T follicular helper cell (primary cell): ENCODE measurements around the gene ZNF260.
A peak's percentile ranks its signal among the peaks of the same experiment; 100 is the strongest.

ENCODE experiments used
- DNase-seq: peaks from one replicate; pipeline ENCODE4 v3.0.0-alpha.2; 2020; ENCODE audit warnings: low read depth

Gene ZNF260

GRCh38 chr19:36489920-36490415, 38.1 kb downstream of the ZNF260 start:
- peak; percentile 54 for DNase-seq

DNA sequence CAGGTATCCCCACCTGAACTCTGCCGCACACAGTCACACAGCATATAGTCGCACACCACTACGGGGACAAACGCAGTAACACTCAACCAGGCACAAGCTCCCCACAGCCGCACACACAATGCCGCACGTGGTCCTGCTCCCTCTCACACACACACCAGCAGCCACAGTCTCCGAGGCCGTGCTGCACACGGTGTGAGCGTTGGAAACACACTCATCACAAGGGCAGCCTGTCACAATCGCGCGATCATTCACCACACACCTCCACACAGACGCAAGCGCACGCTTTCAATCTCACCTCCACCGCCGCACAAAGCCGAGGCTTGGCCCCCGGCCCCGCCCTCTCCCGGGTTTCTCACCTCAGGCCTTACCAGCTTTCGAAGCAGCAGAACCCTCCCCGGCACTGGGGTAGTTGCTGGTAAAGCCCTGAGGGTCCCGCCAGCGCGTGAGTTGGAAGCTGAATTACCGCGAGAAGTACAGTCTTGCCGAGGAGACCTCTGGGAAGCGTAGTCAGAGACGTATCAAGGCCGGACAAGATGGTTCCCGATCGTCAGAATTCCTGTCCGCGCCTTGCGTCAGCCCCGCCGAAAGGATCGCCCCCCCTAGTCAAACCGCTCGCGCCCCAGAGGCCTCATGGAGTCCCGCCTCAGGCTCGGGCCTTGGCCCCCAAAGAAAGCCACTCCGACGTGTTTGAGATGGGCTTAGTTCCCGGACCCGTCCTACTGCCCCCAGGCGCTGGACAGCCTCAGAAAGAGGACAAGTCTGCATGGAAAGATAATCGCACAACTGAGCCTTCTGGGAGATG, 38.8 kb downstream of the ZNF260 start, which contains the start of gene ZNF566:
Gene ZNF566, minus strand, starts transcription at position 444 of the 802 bp plus-strand sequence. CDS start 13,004 bp downstream, outside the sequence.
- DNase-seq = peak; percentile 90

GRCh38 chr19:36488846-36489117, 39.3 kb downstream of the ZNF260 start:
- no peak for DNase-seq

GRCh38 chr19:36488118-36488845, 39.8 kb downstream of the ZNF260 start:
- DNase-seq = no peak

GRCh38 chr19:36483653-36484052, 44.4 kb downstream of the ZNF260 start:
- DNase-seq = no peak

- no peak for DNase-seq
These were observed 45.2 kb downstream of the ZNF260 start for GRCh38 chr19:36482876-36483275.
